Measurements from ENCODE around the gene ZAP70. TPM values are rescaled to one million over a fixed set of nuclear protein-coding genes. Genes with fewer than 3 reads are reported as not detected.
"Not testable (repeated sequence)": the region's sequence is repeated elsewhere in the genome, so short reads cannot be mapped to it uniquely, and the experiment has no call there.

The ZAP70 gene
- total and polyA plus RNA-seq, 2 experiments from 2014 or later = not detected

DNA sequence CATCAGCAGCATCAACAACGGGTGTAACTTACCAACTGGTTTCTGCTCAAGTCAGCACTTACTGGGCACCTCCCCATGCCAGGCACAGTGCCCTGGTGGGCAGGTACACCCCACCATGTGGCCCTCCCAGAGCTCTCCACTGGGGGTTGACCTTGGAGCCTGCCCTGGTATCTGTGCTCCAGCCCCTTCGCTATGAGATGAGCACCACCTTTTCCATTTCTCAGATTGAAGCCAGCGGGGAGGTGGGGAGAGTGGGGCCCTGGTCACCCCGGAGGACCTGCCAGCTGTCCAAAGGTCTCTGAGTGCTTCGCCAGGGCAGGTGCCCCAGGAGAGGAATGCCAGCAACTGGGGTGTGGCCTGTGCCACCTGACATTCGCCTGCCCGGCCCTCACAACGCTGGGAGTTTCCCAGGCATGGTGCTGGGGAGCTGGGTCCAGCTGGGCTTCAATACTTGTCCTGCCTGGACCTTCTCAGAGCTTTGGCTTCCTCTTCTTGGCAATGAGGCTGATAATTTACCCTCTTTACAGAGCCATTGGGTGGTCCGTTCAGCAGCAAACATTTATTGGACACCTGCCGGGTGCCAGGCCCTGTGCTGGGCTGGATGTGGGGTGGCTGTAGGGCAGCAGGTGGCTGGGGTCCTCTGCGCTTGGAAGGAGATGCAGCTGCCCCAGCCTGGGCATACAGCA lies 5.9 kb upstream of the ZAP70 start:
- Histone ChIP-seq H3K4me1 (ENCODE audit: insufficient read depth) (no peaks in the 10 kb centered on the region), H3K9me2 (ENCODE audit: insufficient read depth) (no peaks in the 10 kb centered on the region), H2AFZ (no peak overlapping the region), H3K79me2 (ENCODE audit: insufficient read depth) (no peaks in the 10 kb centered on the region), H3K36me3 (ENCODE audit: low read depth) (no peaks in the 10 kb centered on the region), H3K4me3 (no peak overlapping the region), H3K4me2 (ENCODE audit: unreplicated experiment) (no peak overlapping the region), H3K9me3 (ENCODE audit: low read depth) (no peaks in the 10 kb centered on the region), H3F3A (ENCODE audit: insufficient read depth) (no peaks in the 10 kb centered on the region), H3K9ac (no peak overlapping the region), H3K27ac (no peak overlapping the region), H4K20me1 (ENCODE audit: insufficient read depth) (no peaks in the 10 kb centered on the region), H3K27me3 (replicated peaks; ENCODE audit: insufficient read depth) (no peaks in the 10 kb centered on the region)
- in situ Hi-C loops (cut with MboI) = no loop called here
- DNase-seq = no peak
- 54 to 57% methylated on average over 11 of the region's 11 CpGs for WGBS, 2 experiments (ENCODE audit: low coverage in 1 of 2, low lambda C conversion rate in 2 of 2, missing lambda C conversion rate in 2 of 2)
- TF ChIP-seq EZH2phosphoT487 (IDR thresholded peaks at IDR 0.05; ENCODE audit: insufficient read depth, low read depth) = no peak
- no peak for TF ChIP-seq EZH2 (IDR thresholded peaks at IDR 0.05; ENCODE audit: insufficient read depth, poor library complexity, severe bottlenecking)

- H3K9me2 ChIP-seq (ENCODE audit: insufficient read depth) = no peaks in the 10 kb centered on the region
- no peak overlapping the region for H3K4me2 ChIP-seq (ENCODE audit: unreplicated experiment)
- H3K9me3 ChIP-seq (ENCODE audit: low read depth) = no peaks in the 10 kb centered on the region
- no peak overlapping the region for H2AFZ ChIP-seq
- no peaks in the 10 kb centered on the region for H3K36me3 ChIP-seq (ENCODE audit: low read depth)
- WGBS, 2 experiments (ENCODE audit: low coverage in 1 of 2, low lambda C conversion rate in 2 of 2, missing lambda C conversion rate in 2 of 2) = 67 to 74% methylated on average over 4 of the region's 4 CpGs
- in situ Hi-C loops (cut with MboI) = no loop called here
- no peak overlapping the region for H3K4me3 ChIP-seq
- TF ChIP-seq EZH2 (IDR thresholded peaks at IDR 0.05; ENCODE audit: insufficient read depth, poor library complexity, severe bottlenecking) (no peak), EZH2phosphoT487 (IDR thresholded peaks at IDR 0.05; ENCODE audit: insufficient read depth, low read depth) (no peak)
- H4K20me1 ChIP-seq (ENCODE audit: insufficient read depth) = no peaks in the 10 kb centered on the region
- no peaks in the 10 kb centered on the region for H3K79me2 ChIP-seq (ENCODE audit: insufficient read depth)
- no peaks in the 10 kb centered on the region for H3F3A ChIP-seq (ENCODE audit: insufficient read depth)
- H3K4me1 ChIP-seq (ENCODE audit: insufficient read depth) = no peaks in the 10 kb centered on the region
- H3K27ac ChIP-seq = no peak overlapping the region
- H3K27me3 ChIP-seq (replicated peaks; ENCODE audit: insufficient read depth) = no peaks in the 10 kb centered on the region
- H3K9ac ChIP-seq = no peak overlapping the region
- DNase-seq = no peak
Measured at GRCh38 chr2:97708048-97708380, 5.4 kb upstream of the ZAP70 start.

DNA sequence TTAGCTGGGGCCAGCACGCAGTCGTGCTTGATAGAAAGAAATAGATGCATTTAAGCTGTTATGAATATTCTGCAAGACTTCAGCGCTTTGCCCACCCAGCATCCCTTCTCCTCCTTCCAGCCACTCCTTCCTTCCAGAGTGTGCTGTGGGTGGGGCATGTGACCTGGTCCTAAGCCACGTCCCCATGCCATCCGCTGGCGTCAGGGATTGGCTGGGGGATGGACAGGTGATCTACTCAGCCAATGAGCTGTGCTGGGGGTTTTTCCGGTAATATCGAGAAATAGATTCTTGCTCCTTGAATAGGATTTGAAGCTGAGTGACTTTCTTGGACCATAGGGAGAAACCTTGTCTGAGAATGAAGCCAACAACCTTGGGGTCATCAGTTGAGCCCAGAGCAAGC lies 4.8 kb upstream of the ZAP70 start:
- Histone ChIP-seq H2AFZ (no peak overlapping the region), H3K4me1 (ENCODE audit: insufficient read depth) (no peaks in the 10 kb centered on the region), H3K4me3 (no peak overlapping the region), H3K9ac (no peak overlapping the region), H3K36me3 (ENCODE audit: low read depth) (no peaks in the 10 kb centered on the region), H3K79me2 (ENCODE audit: insufficient read depth) (no peaks in the 10 kb centered on the region), H3K9me3 (ENCODE audit: low read depth) (no peaks in the 10 kb centered on the region), H3K27me3 (replicated peaks; ENCODE audit: insufficient read depth) (no peaks in the 10 kb centered on the region), H3K4me2 (ENCODE audit: unreplicated experiment) (no peak overlapping the region), H4K20me1 (ENCODE audit: insufficient read depth) (no peaks in the 10 kb centered on the region), H3K27ac (no peak overlapping the region), H3F3A (ENCODE audit: insufficient read depth) (no peaks in the 10 kb centered on the region), H3K9me2 (ENCODE audit: insufficient read depth) (no peaks in the 10 kb centered on the region)
- TF ChIP-seq EZH2phosphoT487 (IDR thresholded peaks at IDR 0.05; ENCODE audit: insufficient read depth, low read depth) (no peak), EZH2 (IDR thresholded peaks at IDR 0.05; ENCODE audit: insufficient read depth, poor library complexity, severe bottlenecking) (no peak)
- in situ Hi-C loops (cut with MboI) = no loop called here
- DNase-seq = no peak
- 71 to 72% methylated on average over 8 of the region's 8 CpGs for WGBS, 2 experiments (ENCODE audit: low coverage in 1 of 2, low lambda C conversion rate in 2 of 2, missing lambda C conversion rate in 2 of 2)

- Histone ChIP-seq H2AFZ (no peak overlapping the region), H3K9me3 (ENCODE audit: low read depth) (no peaks in the 10 kb centered on the region), H4K20me1 (ENCODE audit: insufficient read depth) (no peaks in the 10 kb centered on the region), H3K4me1 (ENCODE audit: insufficient read depth) (no peaks in the 10 kb centered on the region), H3K79me2 (ENCODE audit: insufficient read depth) (no peaks in the 10 kb centered on the region), H3F3A (ENCODE audit: insufficient read depth) (no peaks in the 10 kb centered on the region), H3K9ac (no peak overlapping the region), H3K27ac (no peak overlapping the region), H3K4me3 (no peak overlapping the region), H3K27me3 (replicated peaks; ENCODE audit: insufficient read depth) (no peaks in the 10 kb centered on the region), H3K4me2 (ENCODE audit: unreplicated experiment) (no peak overlapping the region), H3K9me2 (ENCODE audit: insufficient read depth) (no peaks in the 10 kb centered on the region), H3K36me3 (ENCODE audit: low read depth) (no peaks in the 10 kb centered on the region)
- no peak for DNase-seq
- in situ Hi-C loops (cut with MboI) = no loop called here
- WGBS, 2 experiments (ENCODE audit: low coverage in 1 of 2, low lambda C conversion rate in 2 of 2, missing lambda C conversion rate in 2 of 2) = 55 to 58% methylated on average over 6 of the region's 6 CpGs
- TF ChIP-seq EZH2 (IDR thresholded peaks at IDR 0.05; ENCODE audit: insufficient read depth, poor library complexity, severe bottlenecking) (no peak), EZH2phosphoT487 (IDR thresholded peaks at IDR 0.05; ENCODE audit: insufficient read depth, low read depth) (no peak)
Measured at GRCh38 chr2:97711394-97711711, 2.0 kb upstream of the ZAP70 start.

DNA sequence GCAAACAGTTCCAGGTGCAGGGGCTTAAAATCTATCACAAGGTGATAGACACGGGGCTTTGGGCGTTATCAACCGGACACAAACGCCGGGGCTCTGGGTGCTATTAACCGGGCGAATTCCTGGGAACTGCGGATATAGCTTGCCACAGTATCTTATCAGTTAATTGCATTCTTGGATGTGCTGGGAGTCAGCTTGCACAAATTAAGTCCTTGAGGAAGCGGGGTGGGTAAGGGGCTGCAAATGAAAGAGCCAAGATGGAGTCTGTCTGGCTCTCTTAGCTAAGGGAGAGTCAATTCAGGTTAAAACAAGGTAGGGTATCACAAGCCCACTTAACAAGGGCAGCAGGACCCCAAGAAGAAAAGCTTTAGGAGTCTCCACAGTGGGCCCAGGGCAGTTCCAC lies 1.2 kb upstream of the ZAP70 start:
- H3K9me2 ChIP-seq (ENCODE audit: insufficient read depth); H3K79me2 ChIP-seq (ENCODE audit: insufficient read depth); H2AFZ ChIP-seq; H3K36me3 ChIP-seq (ENCODE audit: low read depth); H3K4me3 ChIP-seq; H3K9me3 ChIP-seq (ENCODE audit: low read depth); DNase-seq; H3K27me3 ChIP-seq (replicated peaks; ENCODE audit: insufficient read depth); H3F3A ChIP-seq (ENCODE audit: insufficient read depth); H3K4me1 ChIP-seq (ENCODE audit: insufficient read depth); H3K4me2 ChIP-seq (ENCODE audit: unreplicated experiment); H4K20me1 ChIP-seq (ENCODE audit: insufficient read depth); H3K9ac ChIP-seq; in situ Hi-C loops (cut with MboI); H3K27ac ChIP-seq: not testable (repeated sequence)
- 53 to 65% methylated on average over 9 of the region's 9 CpGs for WGBS, 2 experiments (ENCODE audit: low coverage in 1 of 2, low lambda C conversion rate in 2 of 2, missing lambda C conversion rate in 2 of 2)

All from GM23248 (cell line).